Fibroblast of lung (primary cell): ENCODE measurements around the gene PVALB. TPM values are rescaled to one million over a fixed set of nuclear protein-coding genes. Genes with fewer than 3 reads are reported as not detected.

ENCODE experiments used
- DNase-seq, 2 donors: peaks; one replicate each; pipeline versions ENCODE4 v3.0.0 to v3.0.0-alpha.2; 2010; ENCODE audit warnings: low read depth in 2 of 2
- H2AFZ ChIP-seq: 2 replicates; pipeline ENCODE4 v1.5.1; 2012; ENCODE audit warnings: low read length, control low read depth, inconsistent platforms
- H3K27ac ChIP-seq: 2 replicates; pipeline ENCODE4 v1.5.1; 2011; ENCODE audit warnings: low read length, control low read depth; ENCODE audit not compliant: insufficient read depth
- H3K27me3 ChIP-seq: 2 replicates; pipeline ENCODE4 v1.5.1; 2011; ENCODE audit warnings: mild to moderate bottlenecking, low read length; ENCODE audit not compliant: control insufficient read depth, insufficient read depth
- H3K36me3 ChIP-seq: 2 replicates; pipeline ENCODE4 v1.5.1; 2011; ENCODE audit warnings: low read length; ENCODE audit not compliant: control insufficient read depth, insufficient read depth
- H3K4me1 ChIP-seq: 2 replicates; pipeline ENCODE4 v1.5.1; 2011; ENCODE audit warnings: low read length; ENCODE audit not compliant: control insufficient read depth, insufficient read depth; ENCODE audit errors: extremely low read depth
- H3K4me2 ChIP-seq: 2 replicates; pipeline ENCODE4 v1.5.1; 2011; ENCODE audit warnings: low read length, control low read depth; ENCODE audit not compliant: insufficient read depth; ENCODE audit errors: extremely low read depth
- H3K4me3 ChIP-seq, 4 experiments: fragments of 200-600 bp in 1 of 4; sonication (generic) in 1 of 4; replicated peaks in 1 of 4; 2 replicates each; pipeline ENCODE4 v1.5.1; 2011 to 2016; ENCODE audit warnings: low read length in 4 of 4, low read depth in 3 of 4, mild to moderate bottlenecking in 3 of 4, control low read depth in 2 of 4, inconsistent platforms in 1 of 4, mixed read lengths in 1 of 4; ENCODE audit not compliant: insufficient read depth in 1 of 4; ENCODE audit errors: control extremely low read depth in 1 of 4
- H3K79me2 ChIP-seq: 2 replicates; pipeline ENCODE4 v1.5.1; 2012; ENCODE audit warnings: mild to moderate bottlenecking, low read length, inconsistent platforms; ENCODE audit not compliant: control insufficient read depth, insufficient read depth
- H3K9ac ChIP-seq: 2 replicates; pipeline ENCODE4 v1.5.1; 2011; ENCODE audit warnings: mild to moderate bottlenecking, low read length, control low read depth; ENCODE audit not compliant: insufficient read depth
- H3K9me3 ChIP-seq: 2 replicates; pipeline ENCODE4 v1.5.1; 2012; ENCODE audit warnings: low read depth, low read length; ENCODE audit not compliant: control insufficient read depth, insufficient read depth
- H4K20me1 ChIP-seq: 2 replicates; pipeline ENCODE4 v1.5.1; 2011; ENCODE audit warnings: low read length; ENCODE audit not compliant: control insufficient read depth, insufficient read depth; ENCODE audit errors: extremely low read depth
- EZH2 ChIP-seq: IDR thresholded peaks from 2 replicates; pipeline ENCODE4 v1.5.1; 2012; ENCODE audit warnings: low read length, control low read depth, mild to moderate bottlenecking; ENCODE audit errors: missing control alignments
- polyA plus RNA-seq, 2 donors: library from polyadenylated mRNA; depleted of rRNA in 1 of 2; stranded (reverse) in 1 of 2; unstranded in 1 of 2; fragments of >200 nt; gene quantifications; 2 replicates each; pipeline ENCODE4 v1.2.1, GENCODE V29; 2011 to 2012; ENCODE audit warnings: missing spikeins in 1 of 2
- total RNA-seq: library from RNA; depleted of rRNA; stranded (reverse); fragments of >200 nt; gene quantifications from 2 replicates; pipeline ENCODE4 v1.2.1, GENCODE V29; 2014
- TF ChIP-seq, protein P1 (sequence below), 2 donors: IDR thresholded peaks in 1 of 2; conservative IDR thresholded peaks in 1 of 2; 1 replicate in 1 of 2; 2 replicates in 1 of 2; pipeline ENCODE4 v1.5.1; 2011 to 2012; ENCODE audit warnings: low read length in 2 of 2, control low read depth in 1 of 2, inconsistent platforms in 1 of 2, low read depth in 1 of 2, mild to moderate bottlenecking in 1 of 2

Gene PVALB
- total and polyA plus RNA-seq, 2 donors (not counting 1 experiment from before 2014, with no cell fraction given): not detected

DNA sequence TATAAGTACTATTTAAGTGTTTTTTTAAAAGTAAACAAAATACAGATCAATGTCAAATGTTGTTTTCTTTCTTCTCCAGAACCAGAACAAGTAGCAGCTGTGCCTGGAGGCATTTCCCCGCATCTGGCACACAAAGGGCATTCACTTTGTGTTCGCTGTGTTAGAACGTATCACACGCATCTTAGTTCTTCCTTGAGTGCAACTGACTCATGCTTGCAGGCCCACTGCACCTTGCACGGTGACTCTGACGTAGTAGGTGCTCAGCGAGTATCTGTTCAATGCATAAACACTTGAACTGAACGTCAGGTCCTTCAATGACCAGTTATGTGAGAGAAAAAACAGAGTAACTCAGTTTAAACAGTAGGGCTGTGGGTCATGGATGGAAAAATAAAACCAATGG, 44.4 kb downstream of the PVALB start:
- peak in 1 of 2 donors; percentile 8 for DNase-seq
- Histone ChIP-seq H3K79me2 (no peaks in the 10 kb centered on the region), H4K20me1 (no peaks in the 10 kb centered on the region), H2AFZ (no peak overlapping the region), H3K4me3 (no peak overlapping the region), H3K4me2 (no peak overlapping the region), H3K27me3 (no peaks in the 10 kb centered on the region), H3K4me1 (peaks cover 2% of the 10 kb centered on the region), H3K9ac (no peak overlapping the region), H3K27ac (no peak overlapping the region), H3K36me3 (no peaks in the 10 kb centered on the region), H3K9me3 (no peaks in the 10 kb centered on the region)
- TF ChIP-seq EZH2: no peak
- TF ChIP-seq, protein P1, sequence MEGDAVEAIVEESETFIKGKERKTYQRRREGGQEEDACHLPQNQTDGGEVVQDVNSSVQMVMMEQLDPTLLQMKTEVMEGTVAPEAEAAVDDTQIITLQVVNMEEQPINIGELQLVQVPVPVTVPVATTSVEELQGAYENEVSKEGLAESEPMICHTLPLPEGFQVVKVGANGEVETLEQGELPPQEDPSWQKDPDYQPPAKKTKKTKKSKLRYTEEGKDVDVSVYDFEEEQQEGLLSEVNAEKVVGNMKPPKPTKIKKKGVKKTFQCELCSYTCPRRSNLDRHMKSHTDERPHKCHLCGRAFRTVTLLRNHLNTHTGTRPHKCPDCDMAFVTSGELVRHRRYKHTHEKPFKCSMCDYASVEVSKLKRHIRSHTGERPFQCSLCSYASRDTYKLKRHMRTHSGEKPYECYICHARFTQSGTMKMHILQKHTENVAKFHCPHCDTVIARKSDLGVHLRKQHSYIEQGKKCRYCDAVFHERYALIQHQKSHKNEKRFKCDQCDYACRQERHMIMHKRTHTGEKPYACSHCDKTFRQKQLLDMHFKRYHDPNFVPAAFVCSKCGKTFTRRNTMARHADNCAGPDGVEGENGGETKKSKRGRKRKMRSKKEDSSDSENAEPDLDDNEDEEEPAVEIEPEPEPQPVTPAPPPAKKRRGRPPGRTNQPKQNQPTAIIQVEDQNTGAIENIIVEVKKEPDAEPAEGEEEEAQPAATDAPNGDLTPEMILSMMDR (conservative IDR thresholded peaks at IDR 0.05 in 1 of 2, IDR thresholded peaks at IDR 0.05 in 1 of 2; ENCODE audit: low read depth in 1 of 2, low read length in 2 of 2): no peak

- Histone ChIP-seq H4K20me1 (no peaks in the 10 kb centered on the region), H3K27ac (no peak overlapping the region), H3K27me3 (no peaks in the 10 kb centered on the region), H3K36me3 (no peaks in the 10 kb centered on the region), H3K4me2 (no peak overlapping the region), H3K9me3 (no peaks in the 10 kb centered on the region), H3K79me2 (no peaks in the 10 kb centered on the region), H3K4me3 (no peak overlapping the region), H2AFZ (no peak overlapping the region), H3K9ac (no peak overlapping the region), H3K4me1 (no peaks in the 10 kb centered on the region)
- TF ChIP-seq, protein P1 (conservative IDR thresholded peaks at IDR 0.05 in 1 of 2, IDR thresholded peaks at IDR 0.05 in 1 of 2; ENCODE audit: low read depth in 1 of 2, low read length in 2 of 2): no peak
- DNase-seq: no peak
Observed at GRCh38 chr22:36771356-36772063, 45.3 kb downstream of the PVALB start.

DNA sequence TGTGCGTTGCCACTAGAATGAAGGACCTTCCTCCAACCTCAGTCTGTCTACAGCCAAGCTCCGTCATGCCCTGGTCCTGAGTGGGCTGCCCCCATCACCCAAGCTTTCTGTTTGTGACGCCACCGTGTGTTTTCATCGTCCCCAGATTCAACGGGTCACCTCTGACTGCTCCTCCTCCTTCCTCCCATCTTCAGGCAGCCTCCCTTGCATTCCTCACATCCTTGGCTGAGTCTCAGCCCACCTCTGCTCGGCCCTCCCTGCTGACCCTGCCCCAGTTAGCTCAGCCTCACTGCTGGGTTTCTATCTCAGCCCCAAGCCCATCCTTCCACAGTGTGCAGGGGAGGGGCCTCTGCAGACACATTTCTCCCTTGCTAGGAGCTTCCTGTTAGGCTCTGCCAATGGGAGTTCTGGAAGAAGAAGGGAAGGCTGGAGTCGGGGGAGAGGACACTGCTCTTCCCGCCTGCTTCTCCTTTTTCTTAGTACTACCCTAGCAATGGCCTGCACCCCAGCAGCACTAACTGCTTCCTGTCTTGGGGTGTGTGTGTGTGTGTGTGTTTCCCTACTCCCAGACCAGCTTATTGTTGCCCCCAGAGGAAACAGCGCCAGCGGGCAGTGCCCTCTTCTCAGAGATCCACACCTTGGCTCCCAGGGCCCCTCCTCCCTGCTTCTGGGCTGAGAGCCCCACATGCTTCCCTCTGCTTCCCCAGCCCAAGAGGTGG, 46.2 kb downstream of the PVALB start:
- no peak overlapping the region for H3K4me3 ChIP-seq
- no peak overlapping the region for H2AFZ ChIP-seq
- H3K9me3 ChIP-seq: no peaks in the 10 kb centered on the region
- H3K4me2 ChIP-seq: no peak overlapping the region
- H3K36me3 ChIP-seq: no peaks in the 10 kb centered on the region
- DNase-seq: no peak
- no peaks in the 10 kb centered on the region for H3K79me2 ChIP-seq
- no peak overlapping the region for H3K27ac ChIP-seq
- H3K27me3 ChIP-seq: no peaks in the 10 kb centered on the region
- H4K20me1 ChIP-seq: no peaks in the 10 kb centered on the region
- TF ChIP-seq, protein P1 (conservative IDR thresholded peaks at IDR 0.05 in 1 of 2, IDR thresholded peaks at IDR 0.05 in 1 of 2; ENCODE audit: low read depth in 1 of 2, low read length in 2 of 2): no peak
- no peak for TF ChIP-seq EZH2
- no peaks in the 10 kb centered on the region for H3K4me1 ChIP-seq
- no peak overlapping the region for H3K9ac ChIP-seq
